Measurements from ENCODE around the gene PDZRN4.

The PDZRN4 gene

GRCh38 chr12:41452838-41453407 is 264.8 kb downstream of the PDZRN4 start:
- Histone ChIP-seq H4K20me1 (ENCODE audit: insufficient read depth, low read length) (no peaks in the 10 kb centered on the region), H3K9ac (ENCODE audit: low read length) (no peak overlapping the region), H3K79me2 (ENCODE audit: low read length) (no peaks in the 10 kb centered on the region), H3K27me3 (ENCODE audit: low read depth, low read length) (no peaks in the 10 kb centered on the region), H3K9me3 (ENCODE audit: insufficient read depth, low read length) (no peaks in the 10 kb centered on the region), H3K4me1 (ENCODE audit: low read length) (no peaks in the 10 kb centered on the region), H3K27ac (ENCODE audit: low read length) (no peak overlapping the region), H3K36me3 (replicated peaks; ENCODE audit: low read depth, low read length) (no peaks in the 10 kb centered on the region), H3K4me3 (ENCODE audit: low read length) (no peak overlapping the region), H2AFZ (ENCODE audit: low read depth, low read length) (no peak overlapping the region), H3K4me2 (ENCODE audit: low read length) (no peak overlapping the region)
- TF ChIP-seq CTCF (IDR thresholded peaks at IDR 0.05; ENCODE audit: low read depth, low read length) (no peak), EZH2phosphoT487 (IDR thresholded peaks at IDR 0.05; ENCODE audit: low read depth) (no peak)

- Histone ChIP-seq H3K4me3 (ENCODE audit: low read length) (no peak overlapping the region), H3K4me1 (ENCODE audit: low read length) (no peaks in the 10 kb centered on the region), H3K9ac (ENCODE audit: low read length) (no peak overlapping the region), H4K20me1 (ENCODE audit: insufficient read depth, low read length) (no peaks in the 10 kb centered on the region), H3K27ac (ENCODE audit: low read length) (no peak overlapping the region), H3K79me2 (ENCODE audit: low read length) (no peaks in the 10 kb centered on the region), H3K4me2 (ENCODE audit: low read length) (no peak overlapping the region), H3K36me3 (replicated peaks; ENCODE audit: low read depth, low read length) (no peaks in the 10 kb centered on the region), H3K27me3 (ENCODE audit: low read depth, low read length) (no peaks in the 10 kb centered on the region), H3K9me3 (ENCODE audit: insufficient read depth, low read length) (no peaks in the 10 kb centered on the region), H2AFZ (ENCODE audit: low read depth, low read length) (no peak overlapping the region)
- TF ChIP-seq CTCF (IDR thresholded peaks at IDR 0.05; ENCODE audit: low read depth, low read length) = no peak
- no peak for TF ChIP-seq EZH2phosphoT487 (IDR thresholded peaks at IDR 0.05; ENCODE audit: low read depth)
Observed at GRCh38 chr12:41453409-41453808, 265.3 kb downstream of the PDZRN4 start.

GRCh38 chr12:41459111-41459905 is 271.2 kb downstream of the PDZRN4 start:
- H3K4me3 ChIP-seq (ENCODE audit: low read length) = no peak overlapping the region
- TF ChIP-seq EZH2phosphoT487 (IDR thresholded peaks at IDR 0.05; ENCODE audit: low read depth) = no peak
- no peak for TF ChIP-seq CTCF (IDR thresholded peaks at IDR 0.05; ENCODE audit: low read depth, low read length)

GRCh38 chr12:41459906-41460214 is 271.7 kb downstream of the PDZRN4 start:
- Histone ChIP-seq H3K9me3 (ENCODE audit: insufficient read depth, low read length) (no peaks in the 10 kb centered on the region), H3K36me3 (replicated peaks; ENCODE audit: low read depth, low read length) (no peaks in the 10 kb centered on the region), H2AFZ (ENCODE audit: low read depth, low read length) (no peak overlapping the region), H4K20me1 (ENCODE audit: insufficient read depth, low read length) (no peaks in the 10 kb centered on the region), H3K9ac (ENCODE audit: low read length) (no peak overlapping the region), H3K4me1 (ENCODE audit: low read length) (no peaks in the 10 kb centered on the region), H3K79me2 (ENCODE audit: low read length) (no peaks in the 10 kb centered on the region), H3K27me3 (ENCODE audit: low read depth, low read length) (no peaks in the 10 kb centered on the region), H3K27ac (ENCODE audit: low read length) (no peak overlapping the region), H3K4me2 (ENCODE audit: low read length) (no peak overlapping the region), H3K4me3 (ENCODE audit: low read length) (no peak overlapping the region)
- no peak for TF ChIP-seq EZH2phosphoT487 (IDR thresholded peaks at IDR 0.05; ENCODE audit: low read depth)
- TF ChIP-seq CTCF (IDR thresholded peaks at IDR 0.05; ENCODE audit: low read depth, low read length) = no peak

More at GRCh38 chr12:41459111-41459905, 271.2 kb downstream of the PDZRN4 start:
- Histone ChIP-seq H3K27ac (ENCODE audit: low read length) (no peak overlapping the region), H3K27me3 (ENCODE audit: low read depth, low read length) (no peaks in the 10 kb centered on the region), H3K9me3 (ENCODE audit: insufficient read depth, low read length) (no peaks in the 10 kb centered on the region), H3K4me2 (ENCODE audit: low read length) (no peak overlapping the region), H3K9ac (ENCODE audit: low read length) (no peak overlapping the region), H4K20me1 (ENCODE audit: insufficient read depth, low read length) (no peaks in the 10 kb centered on the region), H3K4me1 (ENCODE audit: low read length) (no peaks in the 10 kb centered on the region), H3K36me3 (replicated peaks; ENCODE audit: low read depth, low read length) (no peaks in the 10 kb centered on the region), H2AFZ (ENCODE audit: low read depth, low read length) (no peak overlapping the region), H3K79me2 (ENCODE audit: low read length) (no peaks in the 10 kb centered on the region)

Data from OCI-LY3 (cell line).